ENCODE measurements around the gene UGT2B17. TPM values are rescaled to one million over a fixed set of nuclear protein-coding genes. Genes with fewer than 3 reads are reported as not detected.

UGT2B17 gene
- total RNA-seq, 4 donors from 2014 or later = not detected

Other genes starting within 250 kb of the UGT2B17 start
- 10 to 100 TPM; 72.1 to 96.0 (median 83.2) TPM for gene YTHDC1, start 226.2 kb downstream of the UGT2B17 start, total RNA-seq
- under 1 TPM in 1 of 4 donors, not detected in 3; 0.24 TPM for gene TMPRSS11E, start 128.9 kb downstream of the UGT2B17 start, total RNA-seq
- gene UGT2B15, start 94.3 kb upstream of the UGT2B17 start, total RNA-seq = not detected
- not detected for gene UGT2B10, start 239.7 kb upstream of the UGT2B17 start, total RNA-seq